ENCODE results near the gene NFAM1. TPM values are rescaled to one million over a fixed set of nuclear protein-coding genes. Genes with fewer than 3 reads are reported as not detected.

NFAM1 gene
- total RNA-seq, 1 donor from 2014 or later, result 0.21 TPM

- intact Hi-C loops (cut with micrococcal nuclease), result no loop called here
- Mint-ChIP-seq H3K27ac (no peak overlapping the region), H3K36me3 (ENCODE audit: low read depth) (no peaks in the 10 kb centered on the region), H3K27me3 (ENCODE audit: low read depth) (peaks cover 2% of the 10 kb centered on the region), H3K9me3 (no peaks in the 10 kb centered on the region), H3K4me3 (ENCODE audit: low read depth) (no peak overlapping the region), H3K4me1 (ENCODE audit: low read depth) (no peaks in the 10 kb centered on the region)
- DNase-seq (ENCODE audit: low spot score), result no peak
Observed at GRCh38 chr22:42379966-42380537, 52.2 kb downstream of the NFAM1 start.

- peaks cover 2% of the 10 kb centered on the region for H3K4me1 Mint-ChIP-seq (ENCODE audit: low read depth)
- intact Hi-C loops (cut with micrococcal nuclease), result no loop called here
- no peaks in the 10 kb centered on the region for H3K36me3 Mint-ChIP-seq (ENCODE audit: low read depth)
- peaks cover 4% of the 10 kb centered on the region for H3K27me3 Mint-ChIP-seq (ENCODE audit: low read depth)
- H3K4me3 Mint-ChIP-seq (ENCODE audit: low read depth), result no peak overlapping the region
- no peak for DNase-seq (ENCODE audit: low spot score)
- H3K9me3 Mint-ChIP-seq, result no peaks in the 10 kb centered on the region
- H3K27ac Mint-ChIP-seq, result no peak overlapping the region
Observed at GRCh38 chr22:42376711-42377554, 55.3 kb downstream of the NFAM1 start.

GRCh38 chr22:42375982-42376381 lies 56.2 kb downstream of the NFAM1 start:
- Mint-ChIP-seq H3K27ac (no peak overlapping the region), H3K36me3 (ENCODE audit: low read depth) (no peaks in the 10 kb centered on the region), H3K4me3 (ENCODE audit: low read depth) (no peak overlapping the region), H3K9me3 (no peaks in the 10 kb centered on the region), H3K27me3 (ENCODE audit: low read depth) (peaks cover 7% of the 10 kb centered on the region), H3K4me1 (ENCODE audit: low read depth) (peaks cover 2% of the 10 kb centered on the region)
- intact Hi-C loops (cut with micrococcal nuclease), result no loop called here
- DNase-seq (ENCODE audit: low spot score), result no peak

- no peaks in the 10 kb centered on the region for H3K9me3 Mint-ChIP-seq
- peaks cover 7% of the 10 kb centered on the region for H3K4me1 Mint-ChIP-seq (ENCODE audit: low read depth)
- intact Hi-C loops (cut with micrococcal nuclease), result no loop called here
- peaks cover 16% of the 10 kb centered on the region for H3K27me3 Mint-ChIP-seq (ENCODE audit: low read depth)
- H3K27ac Mint-ChIP-seq, result no peak overlapping the region
- no peak overlapping the region for H3K4me3 Mint-ChIP-seq (ENCODE audit: low read depth)
- DNase-seq (ENCODE audit: low spot score), result no peak
- H3K36me3 Mint-ChIP-seq (ENCODE audit: low read depth), result no peaks in the 10 kb centered on the region
Observed at GRCh38 chr22:42372976-42373375, 59.2 kb downstream of the NFAM1 start.

GRCh38 chr22:42371501-42371900 lies 60.7 kb downstream of the NFAM1 start:
- intact Hi-C loops (cut with micrococcal nuclease), result no loop called here
- H3K27ac Mint-ChIP-seq, result no peak overlapping the region
- H3K36me3 Mint-ChIP-seq (ENCODE audit: low read depth), result no peaks in the 10 kb centered on the region
- H3K4me3 Mint-ChIP-seq (ENCODE audit: low read depth), result no peak overlapping the region
- no peaks in the 10 kb centered on the region for H3K9me3 Mint-ChIP-seq
- H3K27me3 Mint-ChIP-seq (ENCODE audit: low read depth), result peaks cover 29% of the 10 kb centered on the region
- peaks cover 11% of the 10 kb centered on the region for H3K4me1 Mint-ChIP-seq (ENCODE audit: low read depth)
- DNase-seq (ENCODE audit: low spot score), result no peak

GRCh38 chr22:42371099-42371498 lies 61.1 kb downstream of the NFAM1 start:
- no peak overlapping the region for H3K27ac Mint-ChIP-seq
- H3K27me3 Mint-ChIP-seq (ENCODE audit: low read depth), result peaks cover 32% of the 10 kb centered on the region
- DNase-seq (ENCODE audit: low spot score), result no peak
- H3K9me3 Mint-ChIP-seq, result no peaks in the 10 kb centered on the region
- intact Hi-C loops (cut with micrococcal nuclease), result no loop called here
- peaks cover 11% of the 10 kb centered on the region for H3K4me1 Mint-ChIP-seq (ENCODE audit: low read depth)
- no peak overlapping the region for H3K4me3 Mint-ChIP-seq (ENCODE audit: low read depth)
- H3K36me3 Mint-ChIP-seq (ENCODE audit: low read depth), result no peaks in the 10 kb centered on the region

- Mint-ChIP-seq H3K27me3 (ENCODE audit: low read depth) (peaks cover 48% of the 10 kb centered on the region), H3K4me3 (ENCODE audit: low read depth) (peak overlapping the region; percentile 80), H3K36me3 (ENCODE audit: low read depth) (no peaks in the 10 kb centered on the region), H3K27ac (peak overlapping the region; percentile 29), H3K4me1 (ENCODE audit: low read depth) (peaks cover 9% of the 10 kb centered on the region), H3K9me3 (no peaks in the 10 kb centered on the region)
- DNase-seq (ENCODE audit: low spot score), result peak; percentile 80
- intact Hi-C loops (cut with micrococcal nuclease), result loop anchor here (1.0 kb wide), 1 partner anchor 299 kb away; the partner anchor contains the start of gene NAGA
Observed at GRCh38 chr22:42369250-42370041, 62.8 kb downstream of the NFAM1 start.

- H3K27me3 Mint-ChIP-seq (ENCODE audit: low read depth), result peaks cover 51% of the 10 kb centered on the region
- intact Hi-C loops (cut with micrococcal nuclease), result loop anchor here (1.0 kb wide), 1 partner anchor 298 kb away; the partner anchor contains the start of gene NAGA
- no peaks in the 10 kb centered on the region for H3K36me3 Mint-ChIP-seq (ENCODE audit: low read depth)
- H3K27ac Mint-ChIP-seq, result no peak overlapping the region
- DNase-seq (ENCODE audit: low spot score), result peak; percentile 21
- peak overlapping the region; percentile 54 for H3K4me3 Mint-ChIP-seq (ENCODE audit: low read depth)
- peaks cover 9% of the 10 kb centered on the region for H3K4me1 Mint-ChIP-seq (ENCODE audit: low read depth)
- H3K9me3 Mint-ChIP-seq, result no peaks in the 10 kb centered on the region
Observed at GRCh38 chr22:42368379-42369249, 63.6 kb downstream of the NFAM1 start.

- no peaks in the 10 kb centered on the region for H3K36me3 Mint-ChIP-seq (ENCODE audit: low read depth)
Observed at GRCh38 chr22:42367980-42368378, 64.2 kb downstream of the NFAM1 start.

GRCh38 chr22:42366806-42367581 lies 65.2 kb downstream of the NFAM1 start:
- Mint-ChIP-seq H3K27me3 (ENCODE audit: low read depth) (peaks cover 56% of the 10 kb centered on the region), H3K27ac (no peak overlapping the region), H3K4me1 (ENCODE audit: low read depth) (peaks cover 9% of the 10 kb centered on the region), H3K4me3 (ENCODE audit: low read depth) (no peak overlapping the region), H3K36me3 (ENCODE audit: low read depth) (no peaks in the 10 kb centered on the region), H3K9me3 (no peaks in the 10 kb centered on the region)
- no peak for DNase-seq (ENCODE audit: low spot score)
- intact Hi-C loops (cut with micrococcal nuclease), result no loop called here

More at GRCh38 chr22:42367980-42368378, 64.2 kb downstream of the NFAM1 start:
- Mint-ChIP-seq H3K4me1 (ENCODE audit: low read depth) (peaks cover 9% of the 10 kb centered on the region), H3K27me3 (ENCODE audit: low read depth) (peaks cover 51% of the 10 kb centered on the region), H3K4me3 (ENCODE audit: low read depth) (peak overlapping the region; percentile 19), H3K9me3 (no peaks in the 10 kb centered on the region), H3K27ac (no peak overlapping the region)
- intact Hi-C loops (cut with micrococcal nuclease), result no loop called here
- no peak for DNase-seq (ENCODE audit: low spot score)

- peaks cover 60% of the 10 kb centered on the region for H3K27me3 Mint-ChIP-seq (ENCODE audit: low read depth)
Observed at GRCh38 chr22:42365942-42366695, 66.1 kb downstream of the NFAM1 start.

More at GRCh38 chr22:42365942-42366695, 66.1 kb downstream of the NFAM1 start:
- H3K27ac Mint-ChIP-seq, result no peak overlapping the region
- no peak overlapping the region for H3K4me3 Mint-ChIP-seq (ENCODE audit: low read depth)
- intact Hi-C loops (cut with micrococcal nuclease), result no loop called here
- no peak for DNase-seq (ENCODE audit: low spot score)
- peaks cover 9% of the 10 kb centered on the region for H3K4me1 Mint-ChIP-seq (ENCODE audit: low read depth)
- H3K36me3 Mint-ChIP-seq (ENCODE audit: low read depth), result no peaks in the 10 kb centered on the region
- no peaks in the 10 kb centered on the region for H3K9me3 Mint-ChIP-seq

All from activated T-helper 2 cell treated with anti-CD3 and anti-CD28 coated beads, Interferon-gamma antibody, Interleukin-2, Interleukin-4, amounts not matched to agents 10 μg/mL and 5 μg/mL and 100 μg/mL, durations not matched to agents 14 hours and 24 hours and 36 hours (primary cell).